NOMO-1 treated with dmso at 0.1 percent for 144 hours (cell line): ENCODE results near the gene ATP6V1C2.
"Not testable (repeated sequence)": the region's sequence is repeated elsewhere in the genome, so short reads cannot be mapped to it uniquely, and the experiment has no call there.

Experiments used
- DNase-seq: peaks from one replicate; lab custom pipeline; 2025; ENCODE audit not compliant: unreplicated experiment; lab: John Stamatoyannopoulos, UW

Gene ATP6V1C2

DNA sequence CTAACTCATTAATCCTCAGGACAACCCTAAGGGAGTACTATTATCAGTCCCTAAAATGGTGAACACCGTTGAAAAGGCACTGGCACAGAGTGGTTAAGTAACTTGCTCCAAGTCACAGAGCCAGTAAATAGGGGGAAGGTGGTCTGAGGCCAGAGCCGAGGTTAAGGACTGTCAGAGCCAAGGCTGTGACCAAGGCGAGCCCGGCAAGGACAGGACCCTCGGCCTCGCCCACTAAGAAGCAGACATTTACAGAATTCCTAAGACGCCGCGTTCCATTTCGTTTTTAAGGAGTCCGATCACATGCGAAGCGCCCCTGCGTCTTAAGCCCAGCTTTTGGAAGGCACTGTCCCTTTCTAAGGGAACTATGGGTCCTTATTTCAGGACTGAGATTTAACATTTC lies 90.1 kb downstream of the ATP6V1C2 start:
- no peak for DNase-seq

DNA sequence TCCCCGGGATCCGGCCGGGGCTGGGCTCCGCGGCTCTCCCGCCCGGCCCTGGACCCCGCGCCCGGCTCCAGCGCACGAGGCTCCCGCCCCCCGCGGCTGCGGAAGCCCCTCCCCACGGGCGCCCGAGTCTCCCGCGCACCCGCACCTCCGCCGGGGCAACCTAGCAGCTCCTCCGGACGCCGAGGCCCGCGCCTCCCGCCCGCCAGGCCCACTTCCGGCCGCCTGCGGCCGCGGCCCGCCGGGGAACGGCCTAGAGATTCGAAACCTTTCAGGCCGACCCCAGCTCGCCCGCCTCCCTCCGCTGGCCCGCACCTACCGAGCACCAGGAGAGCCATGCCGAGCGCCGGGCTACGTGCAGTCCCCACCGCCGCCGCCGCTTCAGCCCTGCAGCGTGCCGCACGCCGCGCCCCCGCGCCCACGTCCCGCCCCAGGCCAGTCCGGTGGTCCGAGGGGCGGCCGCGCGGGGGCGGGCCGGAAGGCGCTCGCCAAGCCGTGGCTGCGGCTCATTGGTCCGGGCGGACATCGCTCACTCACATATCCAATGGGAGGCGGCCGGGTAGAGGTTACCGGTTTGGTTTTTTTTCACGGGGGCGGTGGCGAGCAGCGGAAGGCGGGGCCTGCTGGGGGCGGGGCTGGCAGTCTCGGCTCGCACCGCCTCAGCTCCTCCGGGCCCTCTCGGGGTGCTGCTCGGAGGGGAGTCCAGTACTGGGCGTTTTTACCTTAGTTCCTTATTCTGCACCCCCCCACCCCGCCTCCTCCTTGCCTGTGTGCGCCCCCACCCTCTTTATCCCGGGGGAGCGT lies 91.1 kb downstream of the ATP6V1C2 start, which contains the start of gene PDIA6:
TSS of gene PDIA6 (minus strand) at position 424 of the 801 bp plus-strand sequence. CDS start at position 335, 89 bp downstream.
- peak; percentile 97 for DNase-seq

DNA sequence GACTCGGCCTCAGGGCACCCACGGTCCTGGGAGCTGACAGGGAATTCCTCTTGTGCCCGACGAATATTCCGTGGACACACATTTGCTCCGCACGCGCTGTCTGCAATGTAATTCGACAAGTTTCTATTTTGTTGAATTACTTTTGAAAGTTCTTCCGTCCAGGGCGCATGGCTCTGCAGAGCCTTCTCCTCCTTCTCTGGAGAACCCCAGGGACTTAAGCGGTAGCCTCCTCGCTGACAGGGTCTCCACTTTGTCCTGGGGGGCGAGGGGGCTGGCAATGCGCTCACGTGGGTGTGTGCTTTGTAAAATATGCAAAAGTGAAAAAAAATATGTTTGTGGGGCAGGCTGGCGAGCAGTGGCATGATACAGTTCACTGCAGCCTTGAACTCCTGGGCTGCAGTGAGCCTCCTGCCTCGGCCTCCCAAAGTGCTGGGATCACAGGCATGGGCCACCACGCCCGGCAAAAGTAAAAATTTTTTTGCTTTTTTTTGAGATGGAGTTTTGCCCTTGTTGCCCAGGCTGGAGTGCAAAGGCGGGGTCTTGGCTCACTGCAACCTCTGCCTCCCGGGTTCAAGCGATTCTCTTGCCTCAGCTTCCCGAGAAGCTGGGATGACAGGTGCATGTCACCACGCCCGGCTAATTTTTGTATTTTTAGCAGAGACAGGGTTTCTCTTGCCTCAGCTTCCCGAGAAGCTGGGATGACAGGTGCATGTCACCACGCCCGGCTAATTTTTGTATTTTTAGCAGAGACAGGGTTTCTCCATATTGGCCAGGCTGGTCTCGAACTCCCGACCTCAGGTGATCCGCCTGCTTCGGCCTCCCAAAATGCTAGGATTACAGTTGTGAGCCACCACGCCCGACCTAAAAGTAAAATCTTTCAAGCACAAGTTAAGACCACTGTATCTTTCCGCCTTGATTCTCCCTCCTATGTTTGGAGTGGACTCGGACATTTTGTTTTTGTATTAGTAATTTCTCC lies 92.0 kb downstream of the ATP6V1C2 start:
- not testable (repeated sequence) for DNase-seq

DNA sequence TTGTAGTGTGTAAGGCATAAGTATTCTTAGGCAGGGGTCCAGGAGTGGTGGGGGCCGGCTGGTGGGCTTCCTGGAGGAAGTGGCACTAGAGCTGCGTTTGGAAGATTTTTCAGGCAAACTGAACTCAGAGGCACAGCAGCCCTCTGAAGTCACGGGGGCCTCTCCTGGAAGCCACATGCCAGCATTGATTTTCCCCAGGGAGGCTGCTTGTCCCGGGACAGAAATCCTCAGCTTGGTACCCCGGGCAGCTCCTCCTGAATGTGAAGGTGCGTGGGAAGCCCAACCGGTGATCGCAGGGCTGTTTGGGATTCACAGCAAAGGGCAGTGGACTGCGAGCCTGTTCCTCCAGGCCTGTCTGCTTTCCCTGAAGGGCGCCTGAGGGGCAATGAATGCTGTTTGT lies 92.7 kb downstream of the ATP6V1C2 start:
- no peak for DNase-seq

DNA sequence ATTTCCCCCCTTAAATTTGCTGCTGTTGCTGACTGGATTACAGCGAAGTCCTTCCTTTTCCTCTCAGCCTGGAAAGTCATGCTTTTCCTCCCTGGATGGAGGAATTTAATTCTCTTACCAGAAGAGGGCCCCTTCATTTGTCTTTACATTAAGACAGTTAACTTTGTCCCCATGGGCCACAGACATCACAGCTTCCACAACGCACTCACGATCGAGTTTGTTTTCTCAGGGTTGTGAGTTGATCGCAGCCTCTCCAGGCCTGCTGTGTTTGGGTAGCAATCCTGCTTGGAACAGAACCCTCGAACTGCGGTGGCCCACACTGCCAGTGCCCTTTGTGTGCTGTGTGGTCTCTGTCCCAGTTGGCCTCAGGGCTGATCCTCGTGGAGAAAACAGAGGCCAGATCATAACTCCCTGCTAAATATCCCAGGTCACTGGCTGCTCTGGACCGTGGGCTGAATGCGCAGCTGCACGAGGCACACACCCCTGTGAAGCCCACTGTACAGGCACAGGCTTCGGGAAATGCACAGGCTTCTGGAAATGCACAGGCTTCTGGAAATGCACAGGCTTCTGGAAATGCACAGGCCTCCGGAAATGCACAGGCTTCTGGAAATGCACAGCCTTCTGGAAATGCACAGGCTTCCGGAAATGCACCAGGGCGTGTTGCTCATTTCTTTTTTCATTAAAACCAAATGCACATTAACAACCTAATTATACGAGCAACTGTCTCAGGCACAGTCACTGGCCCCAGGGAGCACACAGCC lies 93.3 kb downstream of the ATP6V1C2 start:
- DNase-seq = no peak

DNA sequence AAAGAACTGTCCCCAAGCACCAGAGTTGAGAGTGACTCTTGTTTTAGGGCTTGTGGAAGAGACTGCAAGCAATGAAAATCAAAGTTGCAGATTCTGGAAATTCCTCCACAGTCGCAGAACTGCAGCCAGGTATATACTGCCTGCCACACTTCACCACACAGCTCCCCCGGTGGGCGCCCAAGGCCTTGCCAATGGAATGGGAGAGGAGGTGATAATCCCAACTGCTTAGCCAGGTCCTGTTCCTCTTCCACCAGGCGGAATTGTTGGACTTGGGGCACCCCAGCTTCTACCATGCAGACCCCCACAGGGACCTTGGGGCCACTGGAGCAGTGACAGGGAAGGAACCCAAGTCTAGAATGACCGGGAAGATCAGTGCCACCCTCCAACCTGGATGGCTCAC lies 96.0 kb downstream of the ATP6V1C2 start:
- DNase-seq = no peak

DNA sequence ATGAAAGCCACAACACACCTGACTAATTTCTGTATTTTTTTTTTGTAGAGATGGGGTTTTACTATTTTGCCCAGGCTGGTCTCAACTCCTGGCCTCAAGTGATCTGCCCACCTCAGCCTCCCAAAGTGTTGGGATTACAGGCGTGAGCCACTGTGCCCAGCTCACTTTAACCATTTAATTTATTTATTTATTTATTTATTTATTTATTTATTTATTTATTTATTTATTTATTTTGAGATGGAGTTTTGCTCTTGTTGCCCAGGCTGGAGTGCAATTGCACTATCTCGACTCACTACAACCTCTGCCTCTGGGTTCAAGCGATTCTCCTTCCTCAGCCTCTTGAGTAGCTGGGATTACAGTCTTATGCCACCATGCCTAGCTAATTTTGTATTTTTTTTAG lies 96.9 kb downstream of the ATP6V1C2 start:
- not testable (repeated sequence) for DNase-seq

DNA sequence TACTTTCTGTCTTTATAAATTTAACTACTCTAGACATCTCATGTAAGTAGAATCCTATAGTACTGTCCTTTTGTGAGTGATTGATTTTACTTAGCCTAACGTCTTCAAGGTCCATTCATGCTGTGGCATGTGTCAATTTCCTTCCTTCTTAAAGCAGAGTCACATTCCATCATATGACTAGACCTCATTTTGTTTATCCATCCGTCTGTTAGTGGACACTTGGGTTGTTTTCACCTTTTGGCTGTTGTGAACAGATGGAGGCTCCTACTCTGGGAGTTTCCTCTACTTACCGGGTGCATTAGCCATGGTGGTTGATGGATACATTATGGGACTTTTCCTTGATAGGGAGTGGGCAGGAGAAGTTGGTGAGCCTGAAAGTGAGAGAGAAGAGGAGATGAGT lies 97.6 kb downstream of the ATP6V1C2 start:
- DNase-seq = no peak

DNA sequence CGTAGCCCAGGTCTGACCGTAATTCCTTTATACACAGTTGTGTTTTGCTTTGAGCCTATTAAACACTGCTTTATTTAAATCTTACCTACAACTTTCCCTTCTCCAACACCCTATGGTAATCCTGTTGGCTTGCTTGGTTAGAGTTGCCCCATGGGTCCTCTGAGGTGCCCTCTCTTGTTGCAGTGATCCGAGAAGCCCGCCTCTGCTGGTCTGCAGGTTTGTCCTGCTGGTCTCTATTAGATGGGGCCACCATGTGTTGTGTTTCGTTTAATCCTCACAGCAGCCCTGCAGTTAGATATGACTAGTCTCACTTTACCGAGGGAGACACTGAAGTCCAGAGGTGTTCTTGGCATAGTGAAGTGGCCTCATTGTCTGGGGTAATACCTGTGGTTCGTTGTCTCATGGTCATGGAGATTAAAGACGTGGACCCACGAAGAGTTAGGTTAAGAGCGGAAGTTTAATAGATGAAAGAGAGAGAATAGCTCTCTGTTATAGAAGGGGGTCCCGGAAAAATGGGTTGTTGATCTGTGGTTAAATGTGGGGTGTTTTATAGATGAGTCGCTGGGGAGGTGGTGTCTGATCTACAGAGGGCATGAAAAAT lies 98.4 kb downstream of the ATP6V1C2 start:
- DNase-seq = no peak

DNA sequence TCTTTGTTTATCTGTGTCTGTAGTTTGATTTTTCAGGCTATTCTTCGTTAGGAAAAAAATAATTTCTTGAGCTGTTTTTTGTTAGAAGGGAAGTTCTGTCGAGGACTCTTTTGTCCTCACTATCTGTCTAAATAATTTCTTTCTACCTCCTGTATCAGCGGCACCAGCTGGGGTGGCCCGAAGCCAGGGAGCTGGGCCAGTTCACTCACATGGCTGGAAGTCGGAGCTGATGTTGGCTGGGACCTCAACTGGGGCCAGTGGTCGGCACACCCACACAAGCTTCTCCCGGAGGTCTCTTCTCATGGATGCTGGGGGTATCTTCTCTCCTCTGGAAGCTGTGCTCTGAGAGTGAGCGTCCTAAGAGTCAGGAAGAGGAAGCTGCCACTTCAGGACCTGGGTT lies 99.1 kb downstream of the ATP6V1C2 start:
- no peak for DNase-seq

DNA sequence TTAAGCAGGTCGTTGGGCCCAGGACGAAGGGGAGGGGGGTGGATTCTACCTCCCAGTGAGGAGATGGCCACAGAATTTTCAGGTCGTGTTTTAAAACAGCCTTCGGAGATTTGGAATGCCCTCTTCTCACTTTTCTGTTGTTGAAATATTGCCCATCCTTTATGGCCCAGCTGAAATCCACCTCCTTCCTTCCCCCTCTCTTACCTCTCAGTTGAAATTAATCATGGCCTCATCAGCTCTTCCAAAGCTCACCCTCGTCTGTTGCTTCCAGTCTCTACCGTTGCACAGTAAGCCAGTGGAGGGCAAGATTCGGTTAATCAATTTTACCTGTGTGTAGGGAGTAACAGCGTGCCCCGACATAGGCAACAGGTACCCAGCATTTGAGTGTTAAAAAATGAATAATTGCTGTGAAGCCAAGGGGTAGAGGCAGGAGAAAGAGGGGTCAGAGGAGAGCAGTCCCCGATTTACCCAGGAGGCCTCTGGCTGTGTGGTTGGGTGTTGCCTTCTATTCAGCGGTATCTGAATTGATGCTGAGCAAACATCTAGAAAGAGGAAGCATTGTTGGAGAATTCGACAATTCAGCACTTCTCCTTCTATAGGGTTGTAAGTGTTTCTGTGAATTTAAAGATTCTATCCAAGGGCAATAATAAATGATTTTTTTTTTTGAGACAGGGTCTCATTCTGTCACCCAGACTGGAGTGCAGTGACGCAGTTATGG lies 99.7 kb downstream of the ATP6V1C2 start:
- peak; percentile 31 for DNase-seq

DNA sequence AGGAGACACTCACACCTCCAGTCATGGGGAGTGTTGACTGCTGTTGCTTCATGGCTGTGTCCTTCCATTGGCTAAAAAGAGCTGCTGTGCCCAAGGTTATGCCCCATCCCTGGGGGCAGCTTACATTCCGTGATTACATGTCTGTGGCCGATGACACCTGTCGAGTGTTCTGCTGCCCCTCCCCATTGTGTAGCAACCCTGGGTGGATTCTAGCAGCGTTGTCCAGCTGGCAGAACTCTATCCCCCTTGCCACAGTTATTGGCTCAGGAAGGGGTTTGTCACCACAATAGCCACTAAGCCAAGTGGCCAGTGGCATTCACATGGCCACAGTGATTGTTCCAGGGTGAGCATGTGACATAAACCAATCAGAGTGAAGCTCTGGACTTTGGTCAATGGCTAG lies 102.8 kb downstream of the ATP6V1C2 start:
- no peak for DNase-seq

DNA sequence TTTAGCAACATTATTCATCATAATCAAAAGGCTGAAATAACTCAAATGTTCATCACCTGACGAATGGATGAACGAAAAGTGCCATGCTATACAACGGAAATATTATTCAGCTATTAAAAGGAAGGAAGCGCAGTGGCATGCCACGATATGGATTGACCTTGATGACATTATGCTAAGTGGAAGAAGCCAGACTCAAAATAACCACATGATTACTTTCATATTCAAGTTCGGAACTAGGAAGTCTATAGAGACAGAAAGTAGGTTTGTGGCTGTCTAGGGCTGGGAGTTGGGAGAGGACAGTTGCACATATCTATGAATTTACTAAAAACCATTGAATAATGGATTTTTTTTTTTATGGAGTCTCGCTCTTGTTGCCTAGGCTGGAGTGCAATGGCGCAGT lies 104.6 kb downstream of the ATP6V1C2 start:
- DNase-seq = no peak

DNA sequence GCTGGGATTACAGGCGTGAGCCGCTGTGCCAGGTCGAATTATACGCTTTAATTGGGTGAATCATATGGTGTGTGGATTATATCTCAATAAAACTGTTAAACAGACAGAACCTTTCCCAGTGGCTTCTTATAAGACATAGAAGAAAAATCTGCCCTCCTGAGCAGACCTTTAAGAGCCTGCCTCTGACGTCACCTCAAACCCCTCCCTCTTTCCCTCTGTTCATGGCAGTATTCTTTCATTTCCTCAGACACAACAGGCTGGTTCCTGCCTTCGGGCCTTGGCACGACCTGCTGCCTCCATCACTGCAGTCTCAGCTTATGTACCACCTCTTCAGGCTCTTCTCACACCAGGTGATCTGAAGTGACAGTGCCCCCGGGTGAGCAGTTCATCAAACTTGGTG lies 105.2 kb downstream of the ATP6V1C2 start:
- no peak for DNase-seq

DNA sequence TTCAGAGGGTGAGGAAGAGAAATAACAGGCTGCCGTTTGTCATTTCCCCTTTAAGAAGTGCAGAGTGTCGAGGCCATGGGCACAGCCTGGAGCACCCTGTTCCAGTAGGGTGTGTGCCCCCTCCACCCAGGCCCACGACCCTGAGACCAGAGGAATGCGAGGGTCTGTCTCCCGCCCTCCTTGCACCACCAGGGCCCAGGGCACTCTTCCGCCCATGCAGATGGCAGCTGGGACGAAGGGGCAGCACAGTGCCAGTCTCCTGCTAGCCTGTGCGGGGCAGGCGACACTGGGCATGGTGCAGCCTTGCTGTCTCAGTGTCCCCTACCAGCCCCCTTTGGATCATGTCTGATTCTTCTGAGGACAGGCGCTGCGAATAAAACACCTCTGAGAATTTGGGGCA lies 106.9 kb downstream of the ATP6V1C2 start:
- no peak for DNase-seq

DNA sequence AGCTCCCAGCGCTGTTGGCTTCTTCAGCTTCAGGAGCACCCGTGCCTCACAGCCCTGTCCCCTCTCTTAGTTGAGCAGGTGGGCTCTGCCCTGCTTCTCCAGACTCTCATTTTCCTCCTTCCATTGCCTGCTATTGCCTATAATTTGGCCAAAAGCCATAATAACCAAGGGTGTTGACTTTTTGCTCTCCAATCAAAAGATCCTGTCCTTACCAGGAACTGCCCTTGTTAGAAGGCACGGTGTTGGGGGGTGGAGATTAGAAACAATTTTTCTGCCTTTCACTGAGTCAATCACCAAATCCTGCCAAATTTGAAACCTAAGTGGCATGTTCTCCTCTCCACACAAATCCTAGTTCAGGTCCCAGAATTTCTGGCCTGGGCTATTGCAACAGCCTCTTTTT lies 107.9 kb downstream of the ATP6V1C2 start:
- no peak for DNase-seq

DNA sequence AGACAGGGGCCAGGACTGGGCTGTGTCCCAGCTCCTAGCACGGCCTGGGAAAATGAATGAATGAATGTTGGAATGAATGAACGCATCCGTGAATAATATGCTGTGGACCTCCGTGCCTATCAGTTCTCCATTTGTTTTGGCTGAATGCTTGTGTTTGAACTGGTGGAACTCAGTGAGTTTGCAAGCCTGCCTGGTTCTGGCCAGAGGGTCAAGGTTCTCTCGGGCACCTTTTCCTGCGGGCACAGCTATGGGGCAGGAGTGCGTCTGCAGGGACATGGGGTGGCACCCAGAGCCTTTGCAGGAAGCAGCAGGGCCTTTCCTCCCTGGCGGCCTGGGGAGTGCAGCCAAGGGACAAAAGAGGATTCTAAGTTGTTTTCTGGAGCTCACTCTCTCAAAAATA lies 108.8 kb downstream of the ATP6V1C2 start:
- DNase-seq = no peak

DNA sequence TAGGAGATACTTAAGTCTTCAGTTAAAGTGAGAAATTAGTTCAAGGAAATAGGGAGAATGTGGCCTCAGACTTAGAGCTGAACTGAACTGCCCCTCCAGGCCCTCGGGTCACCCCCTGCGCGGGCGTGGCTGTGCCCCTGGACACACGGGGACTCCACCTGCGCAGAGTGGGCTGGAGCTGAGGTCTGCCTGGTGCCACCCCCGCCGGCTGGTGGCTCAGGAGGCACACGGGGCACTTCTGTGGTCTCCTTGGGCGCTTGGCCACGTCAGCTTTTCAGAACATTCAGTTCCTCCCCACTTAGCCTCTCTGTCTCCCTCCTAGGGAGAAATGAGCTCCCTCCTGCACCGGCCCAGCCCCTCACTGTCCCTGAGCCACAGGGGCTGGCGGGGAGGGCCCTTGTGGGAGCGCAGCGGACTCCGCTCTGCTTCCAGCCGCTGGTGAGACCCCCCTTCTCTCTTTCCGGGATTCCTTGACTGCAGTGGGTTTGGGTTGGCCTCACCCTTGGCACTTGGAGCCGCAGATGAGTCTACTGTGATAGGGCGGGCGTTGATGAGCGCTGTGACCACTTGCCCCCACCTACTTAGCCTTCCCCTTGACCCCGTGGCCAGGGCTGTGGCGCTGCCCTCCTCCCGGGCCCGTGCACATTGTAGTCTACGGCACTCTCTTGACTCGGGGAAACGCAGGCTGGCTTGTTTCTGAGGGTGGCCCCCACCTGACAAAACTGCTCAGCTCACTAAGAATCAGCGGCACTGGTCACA lies 109.4 kb downstream of the ATP6V1C2 start:
- DNase-seq = no peak

DNA sequence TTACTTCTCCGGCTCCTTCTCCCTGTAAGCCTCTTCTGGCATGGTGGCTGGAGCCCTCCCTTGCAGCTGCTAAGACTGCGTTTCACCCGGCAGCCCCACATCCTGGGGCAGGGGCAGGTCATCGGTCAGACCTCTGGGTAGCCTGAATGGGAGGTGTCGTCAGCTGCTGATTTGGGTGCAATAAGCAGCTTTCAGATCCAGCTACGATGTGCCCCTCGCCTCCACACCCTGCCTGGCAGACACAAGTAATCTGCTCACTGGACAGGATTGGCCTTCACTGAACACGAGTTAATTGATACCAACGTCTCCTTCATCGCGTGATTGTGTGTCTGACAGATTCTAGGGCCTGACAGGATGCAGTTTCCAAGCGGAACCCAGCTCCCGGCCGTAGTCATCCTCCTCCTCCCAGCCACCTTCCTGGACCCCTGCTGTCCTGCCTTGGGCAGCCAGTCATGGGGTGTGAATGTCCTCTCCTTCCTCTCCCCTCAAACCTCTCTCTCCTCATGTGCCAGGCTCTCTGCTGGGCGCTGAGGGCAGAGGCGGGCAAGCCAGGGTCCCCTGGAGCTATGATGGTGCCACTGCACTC lies 110.1 kb downstream of the ATP6V1C2 start:
- DNase-seq = no peak
